ENCODE measurements around the gene FILIP1L. TPM values are rescaled to one million over a fixed set of nuclear protein-coding genes. Genes with fewer than 3 reads are reported as not detected.
A peak's percentile ranks its signal among the peaks of the same experiment; 100 is the strongest.

Gene FILIP1L
- total RNA-seq, 4 donors from 2014 or later = 4.4 to 17.7 (median 13.2) TPM

DNA sequence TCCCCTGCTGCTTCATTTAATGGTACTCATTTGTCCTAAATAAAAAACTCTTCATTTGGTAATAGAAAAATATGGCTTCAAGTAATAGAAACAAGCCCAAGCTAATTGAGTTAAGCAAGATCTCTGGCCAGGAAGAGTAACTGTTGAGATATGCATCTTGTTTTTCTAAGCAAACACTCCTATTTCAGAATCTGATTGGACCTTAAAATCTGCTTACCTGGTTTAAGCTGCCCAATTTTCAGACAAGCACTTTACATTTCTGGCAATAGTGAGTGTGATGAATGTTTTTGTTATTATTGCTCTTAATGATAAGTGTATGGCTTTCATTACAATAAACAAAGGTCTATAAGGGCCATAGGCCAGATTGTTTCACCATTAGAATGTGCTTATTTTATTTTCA is 210.4 kb downstream of the FILIP1L start:
- H3K4me1 ChIP-seq = no peaks in the 10 kb centered on the region
- DNase-seq = no peak
- H3K9me3 ChIP-seq = no peaks in the 10 kb centered on the region
- TF ChIP-seq POLR2A (IDR thresholded peaks at IDR 0.05) = no peak
- TF ChIP-seq, protein P1, sequence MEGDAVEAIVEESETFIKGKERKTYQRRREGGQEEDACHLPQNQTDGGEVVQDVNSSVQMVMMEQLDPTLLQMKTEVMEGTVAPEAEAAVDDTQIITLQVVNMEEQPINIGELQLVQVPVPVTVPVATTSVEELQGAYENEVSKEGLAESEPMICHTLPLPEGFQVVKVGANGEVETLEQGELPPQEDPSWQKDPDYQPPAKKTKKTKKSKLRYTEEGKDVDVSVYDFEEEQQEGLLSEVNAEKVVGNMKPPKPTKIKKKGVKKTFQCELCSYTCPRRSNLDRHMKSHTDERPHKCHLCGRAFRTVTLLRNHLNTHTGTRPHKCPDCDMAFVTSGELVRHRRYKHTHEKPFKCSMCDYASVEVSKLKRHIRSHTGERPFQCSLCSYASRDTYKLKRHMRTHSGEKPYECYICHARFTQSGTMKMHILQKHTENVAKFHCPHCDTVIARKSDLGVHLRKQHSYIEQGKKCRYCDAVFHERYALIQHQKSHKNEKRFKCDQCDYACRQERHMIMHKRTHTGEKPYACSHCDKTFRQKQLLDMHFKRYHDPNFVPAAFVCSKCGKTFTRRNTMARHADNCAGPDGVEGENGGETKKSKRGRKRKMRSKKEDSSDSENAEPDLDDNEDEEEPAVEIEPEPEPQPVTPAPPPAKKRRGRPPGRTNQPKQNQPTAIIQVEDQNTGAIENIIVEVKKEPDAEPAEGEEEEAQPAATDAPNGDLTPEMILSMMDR (IDR thresholded peaks at IDR 0.05) = no peak
- no peak overlapping the region for H3K27ac ChIP-seq
- H3K36me3 ChIP-seq = no peaks in the 10 kb centered on the region
- no peak overlapping the region for H3K4me3 ChIP-seq (replicated peaks in 1 of 3)
- intact Hi-C loops (cut with DNase I) = no loop called here
- H3K27me3 ChIP-seq = no peaks in the 10 kb centered on the region

DNA sequence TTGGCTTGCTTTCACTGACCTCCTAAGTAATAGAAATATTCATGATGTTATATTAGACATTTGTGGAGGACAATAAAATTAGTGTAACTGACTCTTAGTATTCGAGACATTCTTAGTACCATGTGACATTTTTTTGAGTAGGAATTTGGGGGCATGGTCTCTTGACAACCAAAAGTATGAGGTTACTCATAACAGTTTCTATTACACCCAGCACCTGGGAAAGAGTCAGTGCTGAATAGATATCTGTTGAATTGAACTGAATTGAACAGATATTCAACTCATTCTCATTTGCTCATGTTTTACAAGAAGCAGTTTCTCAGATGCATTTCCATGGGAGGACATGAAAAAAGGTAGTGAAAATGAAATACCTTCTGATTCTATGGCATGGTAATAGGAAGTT is 212.2 kb downstream of the FILIP1L start:
- Histone ChIP-seq H3K4me1 (no peaks in the 10 kb centered on the region), H3K9me3 (no peaks in the 10 kb centered on the region), H3K36me3 (no peaks in the 10 kb centered on the region), H3K4me3 (replicated peaks in 1 of 3) (no peak overlapping the region), H3K27me3 (no peaks in the 10 kb centered on the region), H3K27ac (no peak overlapping the region)
- 86 to 98% methylated on average over 1 of the region's 1 CpG for whole genome bisulfite sequencing, 2 donors
- no peak for DNase-seq
- no peak for TF ChIP-seq POLR2A (IDR thresholded peaks at IDR 0.05)
- TF ChIP-seq, protein P1 (IDR thresholded peaks at IDR 0.05) = no peak
- intact Hi-C loops (cut with DNase I) = no loop called here

DNA sequence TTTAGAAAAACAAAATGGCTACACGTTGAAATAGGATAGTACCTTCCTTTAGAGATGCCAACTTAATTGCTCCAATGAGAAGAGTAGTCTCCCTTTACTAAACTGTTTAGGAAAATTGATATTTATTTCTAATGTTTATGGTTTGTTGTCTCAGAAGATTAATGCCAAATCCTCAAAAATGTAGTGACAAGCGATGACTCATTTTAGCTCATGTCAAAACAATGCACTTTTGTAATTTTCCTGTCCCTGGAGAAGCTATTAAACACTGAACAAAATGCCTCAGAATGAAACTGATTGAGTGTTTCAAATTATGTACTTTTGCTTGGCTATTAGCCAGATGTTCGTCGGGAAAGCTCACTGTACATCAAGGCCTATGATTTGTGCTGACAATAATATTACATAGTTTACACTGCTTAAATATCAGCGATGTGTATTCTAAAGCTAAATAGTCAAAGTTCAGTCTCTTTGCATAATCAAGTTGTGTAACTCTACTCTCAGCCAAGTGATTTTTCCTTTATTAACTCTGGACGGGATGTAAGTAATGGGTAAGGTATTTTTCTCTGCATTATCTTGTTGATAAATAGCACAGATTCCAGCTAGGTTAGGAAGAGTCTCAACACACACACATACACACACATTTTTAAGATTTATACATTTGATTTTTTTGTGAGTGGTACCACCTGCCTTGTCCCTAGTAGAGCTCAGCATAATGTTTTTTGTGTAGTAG is 212.9 kb downstream of the FILIP1L start:
- Histone ChIP-seq H3K27ac (peak overlapping the region in 1 of 3 donors; percentile 43), H3K9me3 (no peaks in the 10 kb centered on the region), H3K36me3 (no peaks in the 10 kb centered on the region), H3K27me3 (no peaks in the 10 kb centered on the region), H3K4me3 (replicated peaks in 1 of 3) (no peak overlapping the region), H3K4me1 (no peaks in the 10 kb centered on the region)
- intact Hi-C loops (cut with DNase I) = no loop called here
- TF ChIP-seq POLR2A (IDR thresholded peaks at IDR 0.05) = no peak
- TF ChIP-seq, protein P1 (IDR thresholded peaks at IDR 0.05) = no peak
- 53 to 61% methylated on average over 6 of the region's 6 CpGs for WGBS, 2 donors
- no peak for DNase-seq

DNA sequence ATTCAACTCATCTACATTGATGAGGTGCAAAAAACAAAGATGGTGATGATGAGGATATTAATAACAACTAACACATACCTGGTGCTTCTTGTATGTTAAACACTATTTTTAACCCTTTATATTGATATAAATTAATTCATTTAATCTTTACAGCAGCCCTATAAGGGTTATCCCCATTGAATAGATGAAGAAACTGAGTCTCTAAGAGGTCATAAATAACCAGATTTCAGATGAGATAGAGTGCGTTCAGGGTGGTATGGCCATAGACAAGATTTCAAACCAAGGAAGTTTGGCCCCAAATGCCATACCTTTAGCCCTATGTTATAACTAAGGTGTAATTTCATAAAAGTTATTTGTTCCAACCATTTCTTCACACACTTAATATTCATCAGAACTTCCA is 214.1 kb downstream of the FILIP1L start:
- H3K27ac ChIP-seq = no peak overlapping the region
- no peak overlapping the region for H3K4me3 ChIP-seq (replicated peaks in 1 of 3)
- intact Hi-C loops (cut with DNase I) = no loop called here
- no peaks in the 10 kb centered on the region for H3K27me3 ChIP-seq
- H3K9me3 ChIP-seq = no peaks in the 10 kb centered on the region
- H3K4me1 ChIP-seq = no peaks in the 10 kb centered on the region
- 97 to 100% methylated on average over 1 of the region's 1 CpG for WGBS, 2 donors
- no peaks in the 10 kb centered on the region for H3K36me3 ChIP-seq
- TF ChIP-seq POLR2A (IDR thresholded peaks at IDR 0.05) = no peak
- TF ChIP-seq, protein P1 (IDR thresholded peaks at IDR 0.05) = no peak
- DNase-seq = no peak

DNA sequence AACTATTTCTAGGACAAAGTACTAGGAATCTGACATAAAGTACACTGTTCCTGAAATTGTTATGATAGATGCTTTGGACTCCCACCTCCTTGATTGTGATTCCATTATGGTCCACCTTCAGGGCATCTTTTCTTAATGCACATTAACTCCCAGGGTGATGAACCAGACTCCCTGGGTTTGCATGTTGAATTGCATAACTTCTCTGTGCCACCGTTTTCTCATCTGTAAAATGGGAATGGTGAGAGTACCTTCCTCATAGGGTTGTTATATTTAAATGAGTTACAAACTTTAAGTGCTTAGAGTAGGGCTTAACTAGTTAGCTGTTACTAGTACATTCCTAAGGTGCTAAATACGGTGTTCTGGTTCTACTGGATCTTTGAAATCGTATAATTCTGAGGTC is 214.7 kb downstream of the FILIP1L start:
- no peak overlapping the region for H3K27ac ChIP-seq
- no peak for TF ChIP-seq POLR2A (IDR thresholded peaks at IDR 0.05)
- DNase-seq = no peak
- no peaks in the 10 kb centered on the region for H3K9me3 ChIP-seq
- intact Hi-C loops (cut with DNase I) = no loop called here
- no peaks in the 10 kb centered on the region for H3K27me3 ChIP-seq
- no peaks in the 10 kb centered on the region for H3K4me1 ChIP-seq
- WGBS, 2 donors = 94 to 96% methylated on average over 3 of the region's 3 CpGs
- H3K4me3 ChIP-seq (replicated peaks in 1 of 3) = no peak overlapping the region
- H3K36me3 ChIP-seq = no peaks in the 10 kb centered on the region

Data from thyroid gland (tissue), 4 donors.